CD14-positive monocyte (primary cell): Measurements from ENCODE around the gene RPS6KA3. TPM values are rescaled to one million over a fixed set of nuclear protein-coding genes. Genes with fewer than 3 reads are reported as not detected.
A peak's percentile ranks its signal among the peaks of the same experiment; 100 is the strongest.

Experiments used
- DNase-seq, 3 donors: peaks; one replicate each; pipeline ENCODE4 v3.0.0-alpha.2; 2011 to 2022
- H2AFZ ChIP-seq: 2 replicates; pipeline ENCODE4 v1.6.0; 2012; ENCODE audit warnings: mild to moderate bottlenecking, low read depth, low read length, inconsistent platforms; ENCODE audit not compliant: insufficient read depth, poor library complexity, severe bottlenecking
- H3K27ac ChIP-seq, 2 donors: 1 replicate in 1 of 2; 2 replicates in 1 of 2; pipeline ENCODE4 v1.5.1; 2012 to 2013; ENCODE audit warnings: low read length in 2 of 2, control low read depth in 1 of 2, inconsistent platforms in 1 of 2, low read depth in 1 of 2, mild to moderate bottlenecking in 1 of 2
- H3K27me3 ChIP-seq, 2 donors: one replicate each; pipeline versions ENCODE4 v1.6.0 to v1.6.1; 2011 to 2013; ENCODE audit warnings: low read length in 2 of 2; ENCODE audit not compliant: control insufficient read depth in 2 of 2, insufficient read depth in 2 of 2
- H3K36me3 ChIP-seq, 2 donors: replicated peaks in 1 of 2; 1 replicate in 1 of 2; 2 replicates in 1 of 2; pipeline versions ENCODE4 v1.5.1 to v1.6.1; 2012 to 2013; ENCODE audit warnings: low read length in 2 of 2, control low read depth in 1 of 2, inconsistent platforms in 1 of 2, mild to moderate bottlenecking in 1 of 2; ENCODE audit not compliant: insufficient read depth in 2 of 2, control insufficient read depth in 1 of 2
- H3K4me1 ChIP-seq, 2 donors: 1 replicate in 1 of 2; 2 replicates in 1 of 2; pipeline versions ENCODE4 v1.5.1 to v1.6.1; 2012 to 2013; ENCODE audit warnings: low read length in 2 of 2, control low read depth in 1 of 2, inconsistent platforms in 1 of 2, mild to moderate bottlenecking in 1 of 2, moderate library complexity in 1 of 2; ENCODE audit not compliant: insufficient read depth in 2 of 2, control insufficient read depth in 1 of 2
- H3K4me2 ChIP-seq: replicated peaks from 2 replicates; pipeline ENCODE3; 2012; ENCODE audit warnings: low read length, moderate library complexity, mild to moderate bottlenecking; ENCODE audit not compliant: poor library complexity, severe bottlenecking; ENCODE audit errors: extremely low read depth
- H3K4me3 ChIP-seq, 3 experiments: fragments of 200-600 bp in 1 of 3; sonication (generic) in 1 of 3; replicated peaks in 1 of 3; 1 replicate in 2 of 3; 2 replicates in 1 of 3; pipeline ENCODE4 v1.5.1; 2011 to 2013; ENCODE audit warnings: low read length in 3 of 3, mild to moderate bottlenecking in 3 of 3, control low read depth in 2 of 3, low read depth in 2 of 3, inconsistent platforms in 1 of 3, moderate library complexity in 1 of 3
- H3K79me2 ChIP-seq: 2 replicates; pipeline ENCODE4 v1.6.0; 2012; ENCODE audit warnings: mild to moderate bottlenecking, control low read depth, inconsistent platforms, low read length, moderate library complexity; ENCODE audit not compliant: insufficient read depth
- H3K9ac ChIP-seq: 2 replicates; pipeline ENCODE4 v1.6.0; 2017; ENCODE audit warnings: low read length, mild to moderate bottlenecking; ENCODE audit not compliant: insufficient read depth, poor library complexity, severe bottlenecking
- H3K9me3 ChIP-seq, 2 donors: replicated peaks in 1 of 2; 1 replicate in 1 of 2; 2 replicates in 1 of 2; pipeline versions ENCODE4 v1.5.1 to v1.6.1; 2012 to 2013; ENCODE audit warnings: low read length in 2 of 2, control low read depth in 1 of 2; ENCODE audit not compliant: control insufficient read depth in 1 of 2, insufficient read depth in 1 of 2
- H4K20me1 ChIP-seq: 2 replicates; pipeline ENCODE4 v1.6.0; 2012; ENCODE audit warnings: mild to moderate bottlenecking, low read length, control low read depth, moderate library complexity; ENCODE audit not compliant: insufficient read depth
- H3K27ac Mint-ChIP-seq, 7 donors: one replicate each; pipeline ENCODE4 v1.8.0; 2020; ENCODE audit warnings: mild to moderate bottlenecking in 7 of 7, mixed read lengths in 7 of 7, moderate library complexity in 6 of 7, inconsistent platforms in 2 of 7
- H3K27me3 Mint-ChIP-seq, 3 donors: one replicate each; pipeline ENCODE4 v1.8.0; 2021 to 2022; ENCODE audit warnings: low read depth in 3 of 3, mild to moderate bottlenecking in 3 of 3, mixed read lengths in 3 of 3, moderate library complexity in 3 of 3, inconsistent platforms in 1 of 3
- H3K36me3 Mint-ChIP-seq, 2 donors: one replicate each; pipeline ENCODE4 v1.8.0; 2020; ENCODE audit warnings: mixed read lengths in 2 of 2, inconsistent platforms in 1 of 2, mild to moderate bottlenecking in 1 of 2
- H3K4me1 Mint-ChIP-seq: one replicate; pipeline ENCODE4 v1.8.0; 2020; ENCODE audit warnings: mild to moderate bottlenecking, mixed read lengths
- H3K4me3 Mint-ChIP-seq, 2 donors: one replicate each; pipeline ENCODE4 v1.8.0; 2020; ENCODE audit warnings: mild to moderate bottlenecking in 2 of 2, mixed read lengths in 2 of 2, moderate library complexity in 1 of 2
- H3K9me3 Mint-ChIP-seq, 7 donors: one replicate each; pipeline ENCODE4 v1.8.0; 2020 to 2022; ENCODE audit warnings: mixed read lengths in 7 of 7, mild to moderate bottlenecking in 6 of 7, moderate library complexity in 6 of 7, inconsistent platforms in 2 of 7
- CTCF ChIP-seq: fragments of 200-600 bp; IDR thresholded peaks from one replicate; pipeline ENCODE4 v1.8.0; 2022; ENCODE audit warnings: antibody characterized with exemption, mild to moderate bottlenecking
- WGBS: methylation state at CpG from one replicate; pipeline ENCODE4 v1.1.5; 2013; ENCODE audit warnings: missing lambda C conversion rate; ENCODE audit not compliant: insufficient coverage; 5-methylcytosine and 5-hydroxymethylcytosine counted together
- intact Hi-C, 2 donors: fragments of 100-400 bp; cut with micrococcal nuclease; formaldehyde crosslinking; loops; one replicate each; pipeline versions ENCODE4 v1.15.0 to v1.15.1; 2023
- polyA plus RNA-seq, 3 donors: library from polyadenylated mRNA; depleted of rRNA in 1 of 3; unstranded in 2 of 3; stranded (reverse) in 1 of 3; fragments of 300-500 nt in 2 of 3; fragments of >200 nt in 1 of 3; fragmentation: Illumina TruSeq in 2 of 3; gene quantifications; 1 replicate in 2 of 3; 2 replicates in 1 of 3; pipeline ENCODE4 v1.2.3, GENCODE V29; 2012 to 2021

RPS6KA3 gene
- polyA plus RNA-seq, 3 donors = 14.6 to 28.2 (median 21.6) TPM

GRCh38 chrX:20231598-20231997 lies 35.1 kb downstream of the RPS6KA3 start:
- H3K4me1 ChIP-seq = no peaks in the 10 kb centered on the region
- H3K9ac ChIP-seq = no peak overlapping the region
- no CpG with 5 or more reads among the region's 4 CpGs for WGBS
- peaks cover 40 to 59% of the 10 kb centered on the region in 2 donors for H3K36me3 ChIP-seq
- peaks cover 0 to 3% of the 10 kb centered on the region in 2 donors for H3K27me3 ChIP-seq
- peaks cover 78% of the 10 kb centered on the region for H4K20me1 ChIP-seq
- no peaks in the 10 kb centered on the region for H3K9me3 ChIP-seq
- no peak overlapping the region for H3K4me3 ChIP-seq
- peaks cover 0 to 6% (median 0%) of the 10 kb centered on the region in 3 donors for H3K27me3 Mint-ChIP-seq
- H3K4me1 Mint-ChIP-seq = peaks cover 8% of the 10 kb centered on the region
- no peak for DNase-seq
- H3K9me3 Mint-ChIP-seq = peaks cover 0 to 1% (median 0%) of the 10 kb centered on the region in 7 donors
- no peak overlapping the region for H2AFZ ChIP-seq
- no peak overlapping the region for H3K4me2 ChIP-seq
- peak overlapping the region in 1 of 7 donors; percentile 12 for H3K27ac Mint-ChIP-seq
- peaks cover 47 to 51% of the 10 kb centered on the region in 2 donors for H3K36me3 Mint-ChIP-seq
- H3K27ac ChIP-seq = no peak overlapping the region
- peaks cover 36% of the 10 kb centered on the region for H3K79me2 ChIP-seq
- TF ChIP-seq CTCF = no peak
- H3K4me3 Mint-ChIP-seq = no peak overlapping the region
- intact Hi-C loops = no loop called here

GRCh38 chrX:20230406-20230805 lies 36.3 kb downstream of the RPS6KA3 start:
- H3K4me3 Mint-ChIP-seq = no peak overlapping the region
- peaks cover 0 to 7% (median 0%) of the 10 kb centered on the region in 3 donors for H3K27me3 Mint-ChIP-seq
- WGBS = no CpG with 5 or more reads among the region's 3 CpGs
- Histone ChIP-seq H3K27me3 (peaks cover 0 to 3% of the 10 kb centered on the region in 2 donors), H3K4me2 (no peak overlapping the region), H3K4me1 (peaks cover 0 to 2% of the 10 kb centered on the region in 2 donors), H3K36me3 (peaks cover 40 to 59% of the 10 kb centered on the region in 2 donors), H3K79me2 (peaks cover 32% of the 10 kb centered on the region), H3K27ac (no peak overlapping the region), H4K20me1 (peaks cover 77% of the 10 kb centered on the region), H3K9me3 (no peaks in the 10 kb centered on the region), H3K4me3 (no peak overlapping the region), H3K9ac (no peak overlapping the region), H2AFZ (no peak overlapping the region)
- H3K36me3 Mint-ChIP-seq = peaks cover 49% of the 10 kb centered on the region in 2 donors
- DNase-seq = no peak
- no peak for TF ChIP-seq CTCF
- peak overlapping the region in 1 of 7 donors; percentile 4 for H3K27ac Mint-ChIP-seq
- peaks cover 0 to 1% (median 0%) of the 10 kb centered on the region in 7 donors for H3K9me3 Mint-ChIP-seq
- H3K4me1 Mint-ChIP-seq = peaks cover 10% of the 10 kb centered on the region
- intact Hi-C loops = no loop called here
